ENCODE measurements around the gene NBAS.
A peak's percentile ranks its signal among the peaks of the same experiment; 100 is the strongest.
"Not testable (repeated sequence)": the region's sequence is repeated elsewhere in the genome, so short reads cannot be mapped to it uniquely, and the experiment has no call there.

The NBAS gene

DNA sequence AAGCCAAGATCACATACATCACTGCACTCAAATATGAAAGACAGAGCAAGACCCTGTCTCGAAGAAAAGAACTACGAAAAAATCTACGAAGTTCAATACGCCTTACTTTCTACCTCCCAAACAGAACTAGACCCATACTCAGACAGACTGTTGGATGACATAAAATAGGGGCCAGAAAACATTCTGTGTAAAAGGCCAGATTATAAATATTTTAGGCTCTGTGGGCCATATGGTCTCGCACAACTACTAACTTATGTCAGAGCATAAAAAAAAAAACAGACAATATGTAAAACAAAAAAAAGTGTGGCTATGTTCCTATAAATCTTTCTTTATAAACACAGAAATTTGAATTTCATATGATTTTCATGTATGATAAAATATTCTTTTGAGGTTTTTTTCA is 40.8 kb downstream of the NBAS start:
- DNase-seq, result no peak

DNA sequence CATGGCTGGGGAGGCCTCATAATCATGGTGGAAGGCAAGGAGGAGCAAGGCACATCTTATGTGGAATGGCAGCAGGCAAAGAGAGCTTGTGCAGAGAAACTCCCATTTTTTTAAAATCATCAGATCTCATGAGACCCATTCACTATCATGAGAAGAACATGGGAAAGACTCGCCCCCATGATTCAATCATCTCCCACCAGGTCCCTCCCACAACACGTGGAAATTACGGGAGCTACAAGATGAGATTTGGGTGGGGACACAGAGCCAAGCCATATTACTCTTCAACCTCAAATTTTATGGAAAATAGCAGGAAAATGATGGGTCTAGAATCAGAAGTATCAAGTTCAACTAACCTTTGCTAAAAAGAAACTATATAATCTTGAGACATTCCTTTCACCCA is 42.4 kb downstream of the NBAS start:
- DNase-seq, result not testable (repeated sequence)

DNA sequence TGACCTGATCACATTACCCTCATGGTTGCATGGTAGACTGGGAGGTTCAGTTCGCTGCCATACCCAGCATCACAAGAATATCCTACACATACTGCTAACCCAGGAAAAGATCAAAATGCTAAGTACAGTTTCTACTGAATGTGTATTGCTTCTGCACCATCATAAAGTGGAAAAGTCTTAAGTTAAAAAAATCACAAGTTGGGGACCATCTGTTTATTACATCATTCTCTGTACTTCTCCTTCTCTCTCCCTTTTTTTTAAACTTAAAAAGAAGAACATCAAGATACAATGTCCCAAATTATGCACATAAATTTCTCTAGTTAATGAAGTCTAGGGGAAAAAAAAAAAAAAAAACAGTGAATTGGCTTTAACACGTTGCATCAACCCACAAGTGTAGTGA is 43.3 kb downstream of the NBAS start:
- no peak for DNase-seq

DNA sequence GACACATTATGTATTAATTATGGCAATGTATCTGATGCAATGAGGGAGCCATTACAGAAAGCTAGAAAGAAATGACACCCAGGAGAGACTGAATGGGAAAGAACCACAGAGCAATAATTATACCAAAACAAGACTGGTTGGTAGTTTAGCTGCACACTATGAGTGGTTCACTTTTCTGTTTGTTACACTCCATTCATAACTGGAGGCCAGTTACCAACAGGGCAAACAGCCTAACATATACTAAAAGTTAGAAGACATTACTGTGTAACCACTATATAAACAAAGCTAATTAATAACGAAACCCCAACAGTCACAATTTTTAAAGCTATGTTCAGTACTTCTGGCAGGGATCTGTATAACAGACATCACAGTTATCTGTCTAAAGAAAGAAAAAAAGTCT is 49.4 kb downstream of the NBAS start:
- no peak for DNase-seq

DNA sequence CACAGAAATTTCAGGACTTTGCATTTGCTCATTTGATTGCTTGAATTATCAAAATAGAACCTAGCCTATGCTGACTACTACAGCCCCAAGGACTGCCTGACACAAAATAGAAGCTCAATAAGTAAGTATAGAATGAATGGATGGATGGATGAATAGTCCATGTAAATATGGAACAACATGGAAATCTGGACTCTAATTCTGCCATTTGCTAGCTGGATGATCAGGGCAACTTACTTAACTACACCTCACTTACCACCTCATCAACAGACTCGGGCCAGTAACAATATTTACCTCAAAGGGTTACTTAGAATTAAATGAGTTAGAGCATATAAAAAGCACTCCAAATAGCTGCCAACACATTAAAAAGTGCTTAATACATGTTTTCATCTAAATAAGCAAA is 50.6 kb downstream of the NBAS start:
- no peak for DNase-seq

DNA sequence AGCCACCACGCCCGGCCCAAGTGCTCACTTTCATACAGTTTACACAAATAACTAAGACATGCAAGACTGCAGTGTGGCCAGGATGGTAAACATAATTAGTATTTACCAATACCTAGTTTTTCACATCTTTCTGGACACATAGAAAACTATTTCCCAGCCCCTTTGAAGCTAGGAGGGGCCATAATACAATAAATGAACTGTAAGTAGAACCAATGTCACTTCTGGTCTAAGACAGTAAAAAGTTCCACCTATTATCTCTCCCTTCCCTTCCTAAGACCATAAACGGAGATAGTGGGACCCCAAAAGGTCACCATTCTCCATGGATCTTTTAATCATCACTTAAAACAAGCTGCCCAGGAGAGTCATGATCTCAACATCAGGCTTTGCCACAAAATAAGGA is 51.0 kb downstream of the NBAS start:
- no peak for DNase-seq

DNA sequence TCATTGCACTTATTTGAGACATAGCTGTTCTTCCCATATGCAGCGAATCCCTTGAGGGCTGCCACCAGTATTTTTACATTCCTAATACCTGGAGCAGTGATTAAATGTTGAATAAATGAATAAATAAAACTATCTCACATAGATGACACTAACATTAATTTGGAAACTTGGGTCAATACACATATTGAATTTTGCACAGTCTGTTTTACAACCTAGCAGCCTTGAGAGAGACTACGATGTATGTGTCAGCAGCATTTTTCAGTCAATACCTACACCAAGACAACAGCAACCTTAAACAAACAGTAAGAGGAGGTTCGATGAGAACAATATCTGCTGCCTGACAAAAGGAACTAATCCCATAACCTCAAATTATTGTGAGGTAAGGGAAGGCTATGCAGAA is 53.4 kb downstream of the NBAS start:
- no peak for DNase-seq

DNA sequence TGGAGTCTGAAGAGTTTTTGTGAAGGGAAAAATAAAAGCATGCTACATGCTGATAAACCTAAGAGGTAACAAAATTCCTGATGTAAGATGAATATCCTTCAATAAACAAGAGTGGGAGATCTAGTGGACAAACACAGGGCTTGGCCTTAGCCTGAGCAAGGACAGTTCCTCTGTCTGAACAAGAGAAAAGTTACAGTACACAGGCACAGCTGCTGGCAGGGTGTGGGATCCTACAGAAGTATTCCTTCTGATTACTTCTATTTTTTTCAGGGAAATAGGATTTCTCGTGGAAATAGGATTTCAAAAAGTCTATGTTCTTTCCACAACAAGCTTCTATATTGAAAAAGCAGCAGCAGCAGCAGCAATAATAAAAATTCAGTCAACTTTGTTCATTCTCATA is 54.1 kb downstream of the NBAS start:
- no peak for DNase-seq

DNA sequence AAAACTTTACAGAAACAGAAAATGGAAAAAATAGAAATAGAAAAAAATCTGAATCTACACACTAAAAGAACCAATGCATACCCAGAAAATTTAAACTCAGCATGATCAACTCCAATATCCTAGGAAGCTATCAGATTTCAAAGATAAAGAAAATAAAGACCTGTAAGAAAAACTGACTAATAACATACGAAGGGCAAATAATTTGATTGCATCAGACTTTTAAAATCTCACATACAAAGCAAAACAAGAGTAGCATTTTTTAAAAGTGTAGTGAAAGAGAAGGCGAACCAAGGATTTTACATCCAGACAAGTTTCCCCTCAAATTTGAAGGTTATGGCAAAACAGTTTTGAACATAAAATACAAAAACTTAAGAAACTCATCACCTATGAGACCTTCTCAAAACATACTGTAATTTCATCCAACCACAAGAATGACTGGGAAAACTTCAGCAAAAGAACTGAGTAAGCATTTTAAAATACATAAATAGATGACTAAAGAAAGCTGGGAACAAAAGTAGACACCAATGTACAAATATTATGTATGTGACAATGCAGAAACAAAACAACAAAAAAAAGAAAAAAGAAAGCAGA is 54.8 kb downstream of the NBAS start:
- no peak for DNase-seq

DNA sequence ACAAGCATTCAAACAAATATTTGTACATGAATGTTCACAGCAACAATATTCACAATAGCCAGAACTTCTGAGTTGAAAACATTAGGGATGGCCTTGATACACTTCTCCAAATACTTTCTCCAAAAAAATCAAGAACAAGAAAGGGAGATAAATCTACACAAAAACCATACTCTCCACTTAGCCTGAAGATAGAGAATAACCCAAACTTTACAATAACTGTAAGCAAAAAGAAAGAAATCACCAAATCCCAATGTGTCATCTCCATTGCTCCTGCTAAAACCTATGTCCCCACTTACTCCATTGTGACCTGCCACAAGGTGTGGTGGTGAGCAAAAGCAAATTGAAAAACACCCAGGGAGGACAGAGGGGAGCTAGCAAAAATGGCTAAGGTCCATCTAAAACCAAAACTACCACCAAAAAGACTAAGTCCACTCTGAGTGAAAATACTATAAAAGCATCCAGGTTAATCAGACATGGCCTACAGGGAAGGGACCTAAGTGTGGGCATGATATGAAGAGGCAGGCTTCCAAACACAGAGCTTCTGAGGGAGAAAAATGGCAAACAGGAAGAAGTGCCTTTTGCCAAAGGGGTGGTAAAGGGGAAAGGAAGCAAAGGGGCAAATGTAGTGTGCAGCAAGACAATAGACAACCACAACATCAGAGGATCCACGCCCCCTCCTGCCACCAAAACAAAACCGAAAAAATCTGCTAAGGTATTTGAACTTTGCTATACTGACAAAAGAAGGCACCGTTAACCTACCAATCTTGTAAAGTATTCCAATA is 56.1 kb downstream of the NBAS start:
- DNase-seq, result no peak

DNA sequence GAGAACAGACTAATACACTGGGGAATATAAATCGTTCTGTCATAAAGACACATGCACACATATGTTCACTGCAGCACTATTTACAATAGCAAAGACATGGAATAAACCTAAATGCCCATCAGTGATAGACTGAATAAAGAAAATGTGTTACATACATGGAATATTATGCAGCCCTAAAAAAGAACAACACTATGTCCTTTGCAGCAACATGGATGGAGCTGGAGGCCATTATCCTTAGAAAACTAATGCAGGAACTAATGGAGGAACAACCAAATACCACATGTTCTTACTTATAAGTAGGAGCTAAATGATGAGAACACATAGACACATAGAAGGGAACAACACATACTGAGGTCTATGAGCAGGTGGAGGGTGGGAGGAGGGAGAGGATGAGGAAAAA is 61.9 kb downstream of the NBAS start:
- not testable (repeated sequence) for DNase-seq

DNA sequence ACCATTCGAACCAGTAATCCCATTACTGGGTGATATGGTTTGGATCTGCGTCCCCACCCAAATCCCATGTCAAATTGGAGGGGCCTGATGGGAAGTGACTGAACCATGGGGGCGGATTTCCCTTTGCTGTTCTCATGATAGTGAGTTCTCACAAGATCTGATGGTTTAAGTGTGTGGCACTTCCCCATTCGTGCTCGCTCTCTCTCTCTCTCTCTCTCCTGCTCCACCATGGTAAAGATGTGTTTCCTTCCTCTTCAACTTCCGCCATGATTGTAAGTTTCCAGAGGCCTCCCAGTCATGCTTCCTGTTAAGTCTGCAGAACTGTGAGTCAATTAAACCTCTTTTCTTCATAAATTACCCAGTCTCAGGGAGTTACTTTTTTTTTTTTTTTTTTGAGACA is 62.6 kb downstream of the NBAS start:
- DNase-seq, result no peak

DNA sequence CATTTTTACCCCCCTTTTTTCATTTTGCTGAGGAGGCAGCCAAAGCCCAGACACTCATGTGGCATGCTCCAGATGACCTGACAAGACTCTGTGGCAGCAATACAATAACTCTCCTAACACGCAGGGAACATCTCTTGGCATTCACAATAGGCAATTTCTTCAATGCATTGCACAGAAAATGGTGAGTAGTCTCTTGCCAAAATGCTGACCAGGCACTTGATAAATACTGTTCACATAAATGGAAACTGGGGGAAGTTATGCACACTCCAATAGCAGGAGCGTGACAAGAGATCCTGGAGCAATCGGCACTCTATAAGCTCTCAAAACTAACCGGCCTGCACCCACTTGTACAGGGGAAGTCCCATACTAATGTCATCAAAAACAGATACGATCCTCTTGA is 66.3 kb downstream of the NBAS start:
- peak; percentile 77 for DNase-seq

DNA sequence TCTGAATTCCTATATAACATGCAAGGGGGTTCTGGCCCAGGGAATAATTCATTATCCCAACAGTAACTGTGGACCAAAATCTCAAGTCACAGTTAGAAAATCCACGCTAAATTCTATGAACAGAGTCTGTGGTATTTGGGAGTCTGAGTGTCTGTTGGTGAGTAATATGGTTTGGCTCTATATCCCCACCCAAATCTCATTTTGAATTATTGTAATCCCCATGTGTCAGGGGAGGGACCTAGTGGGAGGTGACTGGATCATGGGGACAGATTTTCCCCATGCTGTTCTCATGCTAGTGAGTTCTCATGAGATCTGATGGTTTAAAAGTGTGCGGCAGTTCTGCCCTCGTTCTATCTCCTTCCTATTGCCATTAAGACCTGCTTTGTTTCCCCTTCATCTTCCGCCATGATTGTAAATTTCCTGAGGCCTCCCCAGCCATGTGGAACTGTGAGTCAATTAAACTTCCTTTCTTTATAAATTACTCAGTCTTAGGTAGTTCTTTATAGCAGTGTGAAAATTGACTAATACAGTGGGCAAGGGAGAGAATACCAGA is 68.3 kb downstream of the NBAS start:
- no peak for DNase-seq

DNA sequence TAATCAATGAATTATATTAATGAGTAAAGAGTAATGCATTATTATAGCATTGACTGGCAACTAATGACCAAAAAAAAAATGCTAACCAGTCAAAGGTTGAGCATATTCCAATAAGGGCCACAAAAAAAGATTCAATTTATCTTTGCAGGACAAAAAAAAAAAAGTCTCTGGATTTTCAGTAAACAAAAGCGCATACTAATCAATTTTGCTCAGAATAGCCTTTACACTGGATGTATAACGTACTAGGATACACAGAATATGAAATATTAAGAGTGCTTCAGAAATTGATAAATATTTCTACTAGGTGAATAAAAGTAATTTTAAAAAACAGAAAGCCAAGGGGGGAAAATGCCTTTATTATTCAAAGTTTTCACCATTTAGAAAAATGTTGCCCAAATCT is 74.4 kb downstream of the NBAS start:
- no peak for DNase-seq

DNA sequence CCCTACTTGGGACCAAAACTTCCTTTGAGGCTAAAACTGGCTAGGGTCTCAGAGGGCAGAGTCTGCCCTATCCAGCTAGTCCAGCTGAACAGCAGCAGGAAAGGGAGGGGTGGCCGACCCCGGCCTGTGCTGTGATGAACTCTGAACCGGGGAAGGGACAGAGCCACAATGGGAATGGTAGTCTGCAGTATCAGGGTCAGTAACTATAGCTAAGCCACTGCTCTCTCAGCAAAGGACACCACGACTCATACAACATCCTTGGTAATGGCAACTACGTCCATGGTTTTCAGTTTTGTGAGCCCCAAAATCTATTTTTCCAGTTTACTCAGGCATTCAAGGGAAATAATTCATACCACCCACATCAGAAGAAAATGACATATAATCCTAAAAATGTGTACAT is 75.2 kb downstream of the NBAS start:
- no peak for DNase-seq

DNA sequence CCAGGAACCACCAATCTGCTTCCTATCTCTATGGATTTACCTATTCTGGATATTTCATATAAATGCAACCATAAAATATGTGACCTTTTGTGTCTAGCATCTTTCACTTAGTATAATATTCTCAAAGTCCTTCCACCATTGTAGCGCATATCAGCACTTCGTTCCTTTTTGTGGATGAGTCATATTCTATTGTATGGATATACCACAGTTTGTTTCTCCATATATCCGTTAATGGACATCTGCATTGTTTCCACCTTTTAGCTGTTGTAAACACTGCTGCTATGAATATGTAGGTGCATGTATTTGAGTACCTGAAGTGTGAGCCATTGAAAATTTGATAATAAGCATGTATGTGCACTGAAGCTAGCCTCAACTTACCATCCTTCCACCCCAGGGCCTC is 80.1 kb downstream of the NBAS start:
- no peak for DNase-seq

DNA sequence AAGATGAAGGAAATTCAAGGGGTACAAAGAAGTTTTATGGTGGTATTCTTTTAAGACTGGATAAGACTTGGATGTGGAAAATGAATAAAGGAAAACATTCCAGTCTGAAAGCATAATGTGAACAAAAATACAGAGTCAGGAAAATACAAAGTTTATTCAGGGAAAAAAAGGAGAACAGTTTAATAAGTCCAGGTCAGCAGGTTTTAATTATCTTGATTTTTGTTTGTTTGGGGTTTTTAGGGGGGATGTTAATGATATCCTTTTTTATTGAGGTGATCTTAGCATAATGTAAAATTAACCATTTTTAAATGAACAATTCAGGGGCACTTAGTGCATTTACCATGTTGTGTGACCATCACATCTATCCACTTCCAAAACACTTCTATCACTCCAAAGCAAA is 80.6 kb downstream of the NBAS start:
- no peak for DNase-seq

DNA sequence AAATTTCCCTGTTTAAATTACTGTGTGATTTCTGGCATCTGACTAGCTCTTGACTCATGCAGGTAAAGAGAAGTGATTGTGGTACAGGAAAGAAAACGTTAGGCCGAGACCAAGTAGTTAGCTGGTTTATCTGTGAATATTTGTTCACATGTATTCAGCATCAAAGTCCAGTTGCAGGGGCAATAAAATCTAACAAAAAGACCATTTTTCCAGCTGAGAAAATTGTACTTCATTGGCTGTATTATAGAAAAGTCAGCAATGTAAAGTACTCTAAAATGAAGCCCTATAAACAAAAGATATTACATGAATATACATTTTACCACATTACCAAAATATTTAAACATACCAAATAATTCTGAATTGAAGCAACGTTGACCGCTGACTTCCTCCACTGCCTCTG is 88.3 kb downstream of the NBAS start:
- DNase-seq, result no peak

DNA sequence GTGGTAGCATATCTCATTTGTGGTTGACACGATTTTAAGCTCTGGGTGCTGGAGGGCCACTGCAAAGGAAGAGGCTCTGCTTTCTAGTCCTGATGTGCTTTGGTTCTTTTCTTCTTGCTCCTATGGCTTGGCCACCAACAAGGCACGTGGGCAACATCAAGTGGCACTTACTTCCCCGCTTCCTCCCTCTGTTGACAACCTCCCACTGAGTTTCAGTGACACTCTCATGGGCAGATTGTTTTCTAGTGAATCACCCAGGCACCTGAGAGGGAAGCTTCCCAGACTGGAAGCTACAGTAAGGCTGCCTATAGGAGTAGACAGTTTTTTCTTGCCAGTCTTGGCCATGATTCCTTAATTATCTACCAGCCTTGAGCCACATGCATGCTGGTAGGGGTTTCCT is 89.0 kb downstream of the NBAS start:
- DNase-seq, result peak; percentile 97

DNA sequence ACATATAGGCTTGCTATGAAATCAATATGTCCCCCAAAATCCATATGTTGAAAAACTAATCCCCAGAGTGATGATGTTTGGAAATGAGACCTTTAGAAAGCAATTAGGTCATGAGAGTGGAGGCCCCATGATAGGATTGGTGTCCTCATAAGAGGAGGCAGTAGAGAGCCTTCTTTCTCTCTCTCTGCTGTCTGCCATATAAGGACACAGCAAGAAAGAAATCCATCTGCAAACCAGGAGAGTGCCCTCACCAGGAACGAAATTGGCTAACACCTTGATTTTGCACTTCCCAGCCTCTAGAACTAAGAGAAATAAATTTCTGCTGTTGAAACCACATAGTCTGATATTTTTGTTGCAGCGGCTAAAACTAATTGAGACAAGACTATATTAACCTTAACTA is 89.5 kb downstream of the NBAS start:
- no peak for DNase-seq

DNA sequence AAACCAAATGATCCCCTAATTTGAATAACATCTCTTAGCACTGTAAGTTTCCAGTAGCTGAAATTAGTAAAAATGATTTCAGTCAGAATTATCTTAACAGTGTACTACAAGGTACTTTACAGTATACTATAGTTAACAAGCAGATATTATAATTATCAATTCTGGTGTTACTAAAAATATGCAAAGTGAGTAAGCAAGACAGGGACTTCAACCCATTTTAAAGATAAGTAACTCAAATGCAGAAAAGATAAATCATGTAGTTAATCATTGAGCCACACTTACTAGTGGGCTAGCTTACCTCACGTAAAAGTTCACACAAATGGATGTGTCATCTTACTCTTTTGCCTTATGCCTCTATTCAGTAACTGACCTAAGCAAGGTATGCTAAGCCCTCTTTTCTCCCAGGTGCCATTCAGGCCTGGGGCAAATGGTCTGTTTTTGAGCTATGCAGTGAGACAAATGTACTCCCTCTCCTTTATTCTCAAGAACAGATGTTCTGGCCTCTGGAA is 101.0 kb downstream of the NBAS start:
- no peak for DNase-seq

DNA sequence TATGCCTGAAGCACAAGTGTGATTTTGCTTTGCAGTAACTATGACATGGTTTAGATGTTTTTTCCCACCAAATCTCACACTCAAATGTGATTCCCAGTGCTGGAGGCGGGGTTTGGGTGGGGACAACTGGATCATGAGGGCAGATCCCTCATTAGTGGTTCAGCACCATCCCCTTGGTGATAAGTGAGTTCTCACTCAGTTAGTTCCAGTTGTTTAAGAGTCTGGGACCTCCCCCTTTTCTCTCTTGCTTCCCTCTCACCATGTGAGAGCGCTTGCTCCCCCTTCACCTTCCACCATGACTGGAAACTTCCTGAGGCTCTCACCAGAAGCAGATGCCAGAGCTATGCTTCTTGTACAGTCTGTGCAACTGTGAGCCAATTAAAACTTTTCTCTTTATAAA is 102.9 kb downstream of the NBAS start:
- DNase-seq, result no peak

DNA sequence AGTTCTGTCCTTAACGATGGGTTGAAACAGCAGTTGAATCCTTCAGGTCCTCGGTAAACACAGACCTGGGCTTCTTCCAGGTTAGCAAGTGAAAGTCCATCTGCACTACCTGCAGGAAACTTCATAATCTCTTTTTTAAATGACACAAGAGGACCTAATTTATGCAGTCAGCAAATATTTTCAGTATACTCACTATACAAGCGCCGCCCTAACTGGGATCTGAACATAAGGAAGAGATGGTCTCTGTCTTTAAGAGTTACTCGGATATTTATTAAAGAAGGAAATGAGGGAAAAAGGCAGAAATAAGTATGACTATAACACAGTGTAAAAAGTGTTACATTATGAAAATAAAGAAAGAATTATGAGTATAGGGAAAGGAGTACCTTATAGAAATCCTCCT is 103.3 kb downstream of the NBAS start:
- DNase-seq, result no peak

DNA sequence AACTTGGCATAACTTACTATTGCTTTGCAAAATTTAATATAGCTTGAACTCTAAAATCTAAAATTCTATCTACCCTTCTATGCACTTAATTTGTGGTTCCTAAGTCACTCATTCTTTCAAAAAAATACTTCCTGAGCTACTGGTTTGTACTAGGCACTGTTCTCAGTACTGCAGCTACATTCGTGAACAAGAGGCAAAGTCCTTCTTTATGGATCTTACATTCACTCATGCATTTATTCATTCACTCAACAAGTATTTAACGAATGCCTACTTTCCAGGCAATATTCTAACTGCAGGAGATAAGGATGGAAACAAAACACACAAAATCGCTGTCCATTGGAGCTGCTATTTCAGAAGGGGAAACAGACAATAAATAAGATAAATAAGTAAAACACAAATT is 104.8 kb downstream of the NBAS start:
- no peak for DNase-seq
